ENCODE results near the gene SLC22A3. TPM values are rescaled to one million over a fixed set of nuclear protein-coding genes. Genes with fewer than 3 reads are reported as not detected.

Gene SLC22A3
- total and polyA plus RNA-seq, 2 donors from 2014 or later, result 6.4 to 7.4 TPM

- DNase-seq (no peak), FAIRE-seq (no peak)
- Histone ChIP-seq H3K9me3 (ENCODE audit: control insufficient read depth in 2 of 3, insufficient read depth in 1 of 3, low read length in 3 of 3) (no peaks in the 10 kb centered on the region), H3K27me3 (ENCODE audit: control insufficient read depth, insufficient read depth, low read length) (no peaks in the 10 kb centered on the region), H3K4me3 (ENCODE audit: low read length in 3 of 3) (no peak overlapping the region), H3K36me3 (ENCODE audit: control insufficient read depth in 2 of 3, insufficient read depth in 3 of 3, low read length in 3 of 3) (no peaks in the 10 kb centered on the region), H3K4me1 (ENCODE audit: control insufficient read depth in 2 of 3, insufficient read depth in 2 of 3, low read depth in 1 of 3, low read length in 3 of 3) (no peaks in the 10 kb centered on the region), H3K27ac (ENCODE audit: low read depth in 2 of 2, low read length in 2 of 2) (no peak overlapping the region), H3K9ac (ENCODE audit: low read length in 3 of 3) (no peak overlapping the region)
- intact Hi-C loops (cut with DNase I), result no loop called here
- TF ChIP-seq CTCF (IDR thresholded peaks at IDR 0.05; ENCODE audit: borderline replicate concordance, extremely low read depth, insufficient read depth), result no peak
Measured at GRCh38 chr6:160337301-160337700, 10.9 kb upstream of the SLC22A3 start.

- Histone ChIP-seq H3K9ac (ENCODE audit: low read length in 3 of 3) (no peak overlapping the region), H3K4me3 (ENCODE audit: low read length in 3 of 3) (no peak overlapping the region), H3K27ac (ENCODE audit: low read depth in 2 of 2, low read length in 2 of 2) (no peak overlapping the region), H3K9me3 (ENCODE audit: control insufficient read depth in 2 of 3, insufficient read depth in 1 of 3, low read length in 3 of 3) (no peaks in the 10 kb centered on the region), H3K36me3 (ENCODE audit: control insufficient read depth in 2 of 3, insufficient read depth in 3 of 3, low read length in 3 of 3) (no peaks in the 10 kb centered on the region), H3K27me3 (ENCODE audit: control insufficient read depth, insufficient read depth, low read length) (no peaks in the 10 kb centered on the region), H3K4me1 (ENCODE audit: control insufficient read depth in 2 of 3, insufficient read depth in 2 of 3, low read depth in 1 of 3, low read length in 3 of 3) (no peaks in the 10 kb centered on the region)
- no peak for TF ChIP-seq CTCF (IDR thresholded peaks at IDR 0.05; ENCODE audit: borderline replicate concordance, extremely low read depth, insufficient read depth)
- no peak for FAIRE-seq
- intact Hi-C loops (cut with DNase I), result no loop called here
- no peak for DNase-seq
Measured at GRCh38 chr6:160337991-160338390, 10.2 kb upstream of the SLC22A3 start.

- Histone ChIP-seq H3K27ac (ENCODE audit: low read depth in 2 of 2, low read length in 2 of 2) (no peak overlapping the region), H3K4me3 (ENCODE audit: low read length in 3 of 3) (no peak overlapping the region), H3K4me1 (ENCODE audit: control insufficient read depth in 2 of 3, insufficient read depth in 2 of 3, low read depth in 1 of 3, low read length in 3 of 3) (no peaks in the 10 kb centered on the region), H3K27me3 (ENCODE audit: control insufficient read depth, insufficient read depth, low read length) (no peaks in the 10 kb centered on the region), H3K36me3 (ENCODE audit: control insufficient read depth in 2 of 3, insufficient read depth in 3 of 3, low read length in 3 of 3) (no peaks in the 10 kb centered on the region), H3K9me3 (ENCODE audit: control insufficient read depth in 2 of 3, insufficient read depth in 1 of 3, low read length in 3 of 3) (no peaks in the 10 kb centered on the region), H3K9ac (ENCODE audit: low read length in 3 of 3) (no peak overlapping the region)
- FAIRE-seq (no peak), DNase-seq (no peak)
- no peak for TF ChIP-seq CTCF (IDR thresholded peaks at IDR 0.05; ENCODE audit: borderline replicate concordance, extremely low read depth, insufficient read depth)
- intact Hi-C loops (cut with DNase I), result no loop called here
Measured at GRCh38 chr6:160343144-160343543, 5.0 kb upstream of the SLC22A3 start.

GRCh38 chr6:160344271-160344670, 3.9 kb upstream of the SLC22A3 start:
- H3K27me3 ChIP-seq (ENCODE audit: control insufficient read depth, insufficient read depth, low read length), result peaks cover 5% of the 10 kb centered on the region
- H3K4me1 ChIP-seq (ENCODE audit: control insufficient read depth in 2 of 3, insufficient read depth in 2 of 3, low read depth in 1 of 3, low read length in 3 of 3), result peaks cover 0 to 4% (median 0%) of the 10 kb centered on the region in 3 donors
- TF ChIP-seq CTCF (IDR thresholded peaks at IDR 0.05; ENCODE audit: borderline replicate concordance, extremely low read depth, insufficient read depth), result no peak
- no peak overlapping the region for H3K9ac ChIP-seq (ENCODE audit: low read length in 3 of 3)
- H3K9me3 ChIP-seq (ENCODE audit: control insufficient read depth in 2 of 3, insufficient read depth in 1 of 3, low read length in 3 of 3), result no peaks in the 10 kb centered on the region
- FAIRE-seq, result no peak
- intact Hi-C loops (cut with DNase I), result no loop called here
- DNase-seq, result no peak
- no peak overlapping the region for H3K4me3 ChIP-seq (ENCODE audit: low read length in 3 of 3)
- H3K36me3 ChIP-seq (ENCODE audit: control insufficient read depth in 2 of 3, insufficient read depth in 3 of 3, low read length in 3 of 3), result no peaks in the 10 kb centered on the region
- H3K27ac ChIP-seq (ENCODE audit: low read depth in 2 of 2, low read length in 2 of 2), result no peak overlapping the region
